CD4-positive, alpha-beta T cell treated with Interferon alpha-2 for 1 hour (primary cell): Measurements from ENCODE around the gene HOXD8.
A peak's percentile ranks its signal among the peaks of the same experiment; 100 is the strongest.

ENCODE experiments used
- DNase-seq, 2 donors: peaks; one replicate each; pipeline ENCODE4 v3.0.0-alpha.2; 2020 to 2022

The HOXD8 gene

GRCh38 chr2:176130957-176131847 is 1.7 kb downstream of the HOXD8 start:
- no peak for DNase-seq

- no peak for DNase-seq
Measured at GRCh38 chr2:176131848-176132158, 2.3 kb downstream of the HOXD8 start.

DNA sequence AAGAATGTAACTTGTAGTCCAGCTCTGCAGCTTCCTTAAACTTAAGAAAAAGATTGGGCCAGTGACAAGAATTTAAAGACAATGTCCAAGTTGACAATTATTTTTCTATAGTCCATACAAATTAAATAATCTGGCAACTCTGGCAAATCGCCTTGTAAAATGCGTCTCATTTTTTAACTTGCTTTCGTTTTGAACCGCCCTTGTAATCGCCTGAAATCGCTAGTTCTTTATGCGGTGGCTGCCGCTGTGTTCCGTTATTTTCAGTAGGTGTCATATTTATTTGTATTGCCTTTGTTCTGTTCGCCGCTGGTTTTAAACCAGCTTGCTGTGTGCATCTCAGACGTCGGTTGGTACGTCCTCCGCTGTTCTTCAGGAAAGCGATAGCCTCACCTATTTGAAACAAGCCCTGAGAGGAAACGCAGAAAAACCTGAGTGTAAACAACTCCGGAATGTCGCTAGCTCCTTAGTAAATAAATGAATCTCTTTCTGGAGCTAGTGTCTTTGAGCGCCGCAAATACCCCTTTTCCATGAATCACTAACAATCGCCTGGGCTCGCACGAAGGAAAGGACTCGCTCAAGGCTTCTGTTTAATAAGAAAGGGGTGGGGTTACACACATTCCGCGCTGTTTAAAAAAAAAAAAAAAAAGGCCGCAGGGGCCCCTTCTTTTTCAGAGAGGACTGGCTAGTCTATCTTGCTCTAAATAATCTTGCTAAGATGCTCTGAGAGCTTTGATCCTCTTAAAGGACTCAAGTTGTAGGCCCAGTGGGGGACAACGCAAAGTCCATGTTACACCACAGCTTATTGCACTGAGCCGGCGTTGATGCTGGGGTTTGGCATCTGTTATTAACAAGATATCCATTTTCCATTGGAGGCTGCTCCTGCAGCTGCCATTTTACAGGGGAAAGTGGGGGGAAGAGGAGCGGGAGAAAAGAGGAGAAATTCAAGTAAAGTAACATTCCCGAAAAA is 3.0 kb downstream of the HOXD8 start:
- DNase-seq, result peak in 1 of 2 donors; percentile 32

DNA sequence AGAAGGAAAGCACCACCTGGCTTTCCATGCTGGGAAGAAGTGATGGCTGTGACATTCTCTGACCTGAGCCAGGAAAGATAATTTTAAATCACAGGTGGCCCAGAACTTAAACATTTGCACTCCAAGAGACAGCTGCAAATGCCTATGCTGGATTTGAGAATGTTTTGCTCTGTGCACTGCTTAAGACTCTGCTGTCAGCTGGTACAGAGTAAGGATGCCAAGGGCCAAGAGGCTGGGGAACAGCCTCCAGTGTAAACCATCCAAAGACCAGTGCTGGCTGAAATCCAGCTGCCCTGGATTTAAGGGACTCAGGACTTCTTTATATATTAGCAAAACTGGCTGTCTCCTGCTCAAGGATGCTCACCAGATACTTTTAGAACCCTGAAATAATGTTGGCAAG is 3.9 kb downstream of the HOXD8 start:
- no peak for DNase-seq

GRCh38 chr2:176134035-176134434 is 4.5 kb downstream of the HOXD8 start:
- DNase-seq, result no peak

DNA sequence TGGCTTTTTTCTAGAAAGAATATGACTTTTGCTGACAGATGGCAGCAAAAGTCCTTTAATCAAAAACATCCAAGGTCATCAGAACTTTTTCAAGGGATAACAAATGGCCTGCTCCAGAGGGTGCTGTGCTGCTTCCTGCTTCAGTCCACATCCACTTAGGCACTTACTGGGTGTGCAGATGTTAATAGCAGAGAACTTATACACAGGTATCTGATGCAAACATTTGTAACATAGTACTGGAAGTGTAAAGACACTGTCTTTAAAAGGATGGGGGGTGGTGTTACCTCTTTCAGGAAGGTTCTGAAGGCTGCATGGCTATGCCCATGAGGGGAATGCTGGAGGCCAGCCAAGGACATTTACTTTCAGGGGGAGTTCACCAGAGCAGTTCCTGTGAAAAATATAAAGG is 5.5 kb downstream of the HOXD8 start:
- no peak for DNase-seq

DNA sequence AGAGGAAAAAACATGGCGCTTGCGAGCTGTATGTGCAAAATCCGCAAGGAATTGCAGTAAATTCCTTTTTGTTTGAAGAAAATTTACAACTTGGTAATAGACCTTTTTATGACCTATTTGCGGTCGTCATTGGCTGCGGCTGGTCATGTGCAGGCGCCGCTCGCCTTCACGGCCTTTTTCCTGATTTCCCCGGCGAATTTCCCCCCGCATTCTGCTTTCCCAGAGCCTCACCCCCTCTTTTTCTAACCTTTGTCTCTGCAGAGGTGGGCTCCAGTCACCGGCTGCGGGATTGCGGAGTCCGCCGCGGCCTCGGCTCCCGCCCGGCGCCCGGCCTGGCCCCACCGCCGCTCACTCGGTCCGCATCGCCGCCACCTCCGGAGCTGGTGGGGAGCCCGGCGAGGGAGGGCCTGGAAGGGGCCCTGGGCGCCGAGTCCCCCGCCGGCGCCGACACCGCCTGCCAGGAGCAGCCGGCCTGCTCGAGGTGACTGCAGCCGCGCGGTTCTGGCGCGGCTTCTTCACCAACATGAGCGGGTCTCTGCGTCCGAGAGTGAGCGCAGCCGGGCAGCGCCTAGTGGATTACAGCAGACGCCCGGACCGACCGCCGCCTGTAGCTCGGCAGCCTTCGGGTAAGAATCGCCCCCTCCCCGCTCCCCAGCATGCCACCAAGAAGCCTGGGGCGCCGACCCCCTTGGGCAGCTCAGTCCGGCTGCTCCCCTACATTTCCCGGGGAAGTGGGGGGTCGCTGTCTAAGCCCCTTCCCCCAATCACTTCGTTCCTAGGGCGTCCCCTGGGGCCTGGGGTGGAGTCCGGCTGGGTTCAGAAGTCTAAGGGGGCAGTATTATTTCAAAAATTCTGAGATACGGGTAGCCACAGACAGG is 7.1 kb downstream of the HOXD8 start:
- DNase-seq, result no peak

GRCh38 chr2:176137252-176137580 is 7.7 kb downstream of the HOXD8 start:
- no peak for DNase-seq

- DNase-seq, result no peak
Measured at GRCh38 chr2:176137906-176138305, 8.4 kb downstream of the HOXD8 start.

GRCh38 chr2:176138526-176138922 is 9.0 kb downstream of the HOXD8 start:
- DNase-seq, result no peak

- DNase-seq, result no peak
Measured at GRCh38 chr2:176138923-176139660, 9.6 kb downstream of the HOXD8 start.

- DNase-seq, result no peak
Measured at GRCh38 chr2:176139661-176140512, 10.4 kb downstream of the HOXD8 start.

GRCh38 chr2:176140513-176141317 is 11.2 kb downstream of the HOXD8 start:
- DNase-seq, result peak; percentile 47 to 67

GRCh38 chr2:176142281-176142680 is 12.8 kb downstream of the HOXD8 start:
- DNase-seq, result no peak

DNA sequence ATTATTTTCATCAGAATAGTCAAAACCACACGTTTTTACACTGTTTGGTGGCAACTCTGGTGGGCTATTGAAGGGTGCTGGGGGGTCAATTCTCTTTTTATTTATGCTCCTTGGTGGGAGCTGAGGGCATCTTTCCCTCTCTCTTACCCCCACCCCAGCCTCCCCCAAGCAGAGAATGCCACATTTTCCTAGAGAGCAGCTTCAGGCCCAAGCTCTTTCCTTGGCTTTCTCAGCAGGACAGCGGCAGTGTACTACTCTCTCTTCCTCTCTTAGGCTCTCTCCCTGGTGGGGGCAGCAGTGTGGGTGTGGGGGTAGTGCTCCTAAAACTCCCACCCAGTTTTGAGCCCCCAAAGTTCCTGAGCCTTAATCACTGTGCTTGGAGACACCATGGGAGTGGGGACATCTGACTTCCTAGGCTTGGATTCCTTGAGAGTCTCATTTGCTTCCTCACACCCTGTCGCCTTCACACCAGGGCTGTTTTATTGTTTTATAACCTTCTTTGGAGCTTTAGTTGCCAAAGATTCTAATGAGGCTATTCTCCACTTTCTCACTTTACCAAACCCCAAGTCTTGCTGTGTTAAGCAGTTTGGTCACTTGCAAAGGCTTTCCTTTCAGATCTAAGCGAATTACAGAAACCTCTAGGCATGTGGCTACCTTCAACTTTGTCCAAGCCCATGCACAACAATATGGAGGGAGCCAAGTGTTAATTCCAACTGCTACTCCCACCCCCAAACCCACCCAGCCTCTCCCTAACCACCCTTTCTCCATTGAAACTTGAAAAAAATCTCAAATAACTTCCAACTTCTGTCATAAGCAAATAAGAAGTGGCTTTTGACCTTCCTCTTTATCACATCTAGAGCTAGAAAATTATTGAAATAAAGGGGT is 15.8 kb downstream of the HOXD8 start:
- no peak for DNase-seq

DNA sequence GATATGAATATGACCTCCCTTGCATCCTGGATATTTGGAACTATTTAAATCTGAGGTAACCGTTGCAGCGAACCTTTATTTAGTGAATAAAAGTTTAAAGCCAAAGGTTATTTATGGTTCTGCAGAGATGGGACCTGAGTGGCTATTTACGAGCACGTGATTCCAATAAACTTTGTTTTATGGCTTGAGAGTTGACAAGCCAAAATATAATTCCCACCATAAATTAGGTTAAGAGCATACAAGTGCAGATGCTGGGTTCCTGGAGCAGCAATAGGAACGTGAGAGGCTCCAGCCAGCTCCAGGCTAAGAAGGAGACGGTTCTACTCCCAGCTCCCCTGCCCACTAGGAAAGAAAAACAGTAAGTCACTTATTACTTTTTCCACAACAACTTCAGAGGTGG is 16.6 kb downstream of the HOXD8 start:
- DNase-seq, result no peak

- DNase-seq, result no peak
Measured at GRCh38 chr2:176146645-176147044, 17.1 kb downstream of the HOXD8 start.

- DNase-seq, result no peak
Measured at GRCh38 chr2:176147210-176147799, 17.8 kb downstream of the HOXD8 start.
